ENCODE data around the gene PTPRN2. TPM values are rescaled to one million over a fixed set of nuclear protein-coding genes. Genes with fewer than 3 reads are reported as not detected.

The PTPRN2 gene
- total and polyA plus RNA-seq, 2 donors (not counting 3 experiments of a cell fraction or from before 2014, with no cell fraction given) = 0.62 to 0.88 TPM

DNA sequence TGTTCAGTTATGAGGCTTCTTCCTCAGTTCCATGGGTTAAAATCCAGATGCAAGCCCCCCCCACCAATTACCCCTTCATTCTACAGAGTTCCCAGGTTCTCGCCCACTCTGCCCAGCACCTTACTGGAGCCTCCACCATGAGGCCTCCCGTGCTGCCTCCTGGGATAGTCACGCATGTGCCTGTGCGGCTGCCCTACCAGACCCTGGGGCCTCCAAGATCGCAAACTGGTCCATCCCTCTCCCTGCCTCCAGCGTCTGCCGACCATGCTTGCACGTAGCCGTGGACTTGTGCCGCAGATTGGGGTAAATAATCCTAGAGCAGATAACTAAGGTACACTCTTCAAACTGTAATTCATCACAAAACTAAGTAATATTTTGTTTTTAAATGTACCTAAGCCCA lies 611.2 kb downstream of the PTPRN2 start:
- DNase-seq (ENCODE audit: low read depth, low spot score) (no peak), FAIRE-seq (no peak)
- TF ChIP-seq JUN (IDR thresholded peaks at IDR 0.05; ENCODE audit: borderline replicate concordance, insufficient read depth, insufficient read length, low read depth) = no peak
- TF ChIP-seq, protein P1, sequence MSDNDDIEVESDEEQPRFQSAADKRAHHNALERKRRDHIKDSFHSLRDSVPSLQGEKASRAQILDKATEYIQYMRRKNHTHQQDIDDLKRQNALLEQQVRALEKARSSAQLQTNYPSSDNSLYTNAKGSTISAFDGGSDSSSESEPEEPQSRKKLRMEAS (IDR thresholded peaks at IDR 0.05; ENCODE audit: insufficient read depth, insufficient read length) = no peak
- TF ChIP-seq GATA2 (IDR thresholded peaks at IDR 0.05; ENCODE audit: insufficient read depth, insufficient read length, low read depth, low read length) = no peak
- TF ChIP-seq POLR2AphosphoS5 (IDR thresholded peaks at IDR 0.05; ENCODE audit: insufficient read depth, low read depth, low read length) = no peak
- intact Hi-C loops (cut with micrococcal nuclease) (no loop called here), dilution Hi-C loops (cut with MboI; ENCODE audit: extremely low pct_ligation_motif_present, low sequenced_read_pairs) (no loop called here)
- no peaks in the 10 kb centered on the region for H3K27me3 ChIP-seq (ENCODE audit: control insufficient read depth in 2 of 2, insufficient read depth in 2 of 2, low read length in 2 of 2)
- POLR2A ChIA-PET = no interaction called here
- CTCF ChIA-PET = no interaction called here
- no peaks in the 10 kb centered on the region for H4K20me1 ChIP-seq (replicated peaks; ENCODE audit: control insufficient read depth, extremely low read depth, insufficient read depth, low read length)
- no TSS peak for BruUV-seq (replicated peaks)
- no peak overlapping the region for H2AFZ ChIP-seq (ENCODE audit: low read depth, low read length)
- H3K4me2 ChIP-seq (ENCODE audit: insufficient read depth, low read length) = no peak overlapping the region
- no peaks in the 10 kb centered on the region for H3K9me1 ChIP-seq (replicated peaks; ENCODE audit: control insufficient read depth, extremely low read depth, insufficient read depth, low read length)
- no peak overlapping the region for H3K4me3 ChIP-seq (replicated peaks in 1 of 3; ENCODE audit: insufficient read depth in 1 of 3, low read depth in 1 of 3, low read length in 3 of 3)
- no peaks in the 10 kb centered on the region for H3K79me2 ChIP-seq (ENCODE audit: control insufficient read depth, insufficient read depth, low read length)
- H3K27ac ChIP-seq (ENCODE audit: insufficient read depth, low read depth, low read length) = no peak overlapping the region
- peaks cover 4% of the 10 kb centered on the region for H3K9me3 ChIP-seq (replicated peaks; ENCODE audit: control insufficient read depth, insufficient read depth, low read length)
- no peak overlapping the region for H3K9ac ChIP-seq (replicated peaks; ENCODE audit: extremely low read depth, insufficient read depth, low read length)
- H3K4me1 ChIP-seq (ENCODE audit: control insufficient read depth, extremely low read depth, insufficient read depth, low read length) = no peaks in the 10 kb centered on the region
- H3K36me3 ChIP-seq (ENCODE audit: control insufficient read depth in 2 of 2, extremely low read depth in 1 of 2, insufficient read depth in 2 of 2, low read length in 2 of 2) = no peaks in the 10 kb centered on the region

DNA sequence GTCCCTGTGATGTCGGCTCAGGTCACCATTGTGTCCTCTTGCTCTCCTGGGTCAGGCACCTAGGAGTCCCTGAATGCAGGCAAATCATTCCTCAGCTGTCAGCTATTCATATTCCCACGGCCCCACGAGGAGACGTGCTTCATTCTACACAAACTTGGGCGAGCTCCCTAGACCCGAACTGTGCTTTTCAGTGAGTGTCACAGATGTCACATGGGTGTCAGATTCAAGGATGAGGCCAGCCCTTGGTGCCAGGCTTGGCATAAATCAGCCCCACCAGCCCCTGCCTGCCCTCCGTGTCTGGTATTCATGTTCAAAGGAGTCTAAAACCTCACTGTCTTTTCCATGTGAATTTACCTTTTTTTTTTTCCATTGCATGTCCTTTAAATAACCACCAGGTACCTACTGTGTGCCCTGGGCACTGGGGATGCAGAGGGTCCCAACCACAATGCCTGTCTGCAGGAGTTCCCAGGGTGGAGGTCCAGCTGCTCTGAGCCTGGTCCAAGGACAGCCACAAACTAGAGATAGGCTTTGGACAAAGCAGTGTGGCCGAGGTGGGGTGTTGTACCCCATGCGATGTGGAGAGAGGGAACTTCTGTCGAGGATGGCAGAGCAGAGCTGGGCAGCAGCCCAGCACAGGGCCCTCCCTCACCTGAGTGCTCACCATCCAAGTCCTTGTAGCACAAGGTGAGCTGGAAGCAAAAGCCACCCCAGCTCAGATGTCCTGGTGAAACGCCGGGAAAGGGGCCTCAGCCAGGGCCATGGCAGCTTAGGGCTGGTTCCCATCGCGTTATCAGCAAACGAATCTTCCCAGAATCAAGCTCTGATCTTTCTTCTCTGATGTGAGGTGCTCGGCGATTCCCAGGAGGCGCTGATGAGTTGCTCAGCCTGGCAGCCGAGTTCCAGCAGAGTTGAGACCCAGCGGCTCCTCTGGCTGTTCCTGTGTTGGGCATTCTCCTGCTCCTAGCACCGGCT lies 611.9 kb downstream of the PTPRN2 start:
- intact Hi-C loops (cut with micrococcal nuclease) (no loop called here), dilution Hi-C loops (cut with MboI; ENCODE audit: extremely low pct_ligation_motif_present, low sequenced_read_pairs) (no loop called here)
- H3K9me3 ChIP-seq (replicated peaks; ENCODE audit: control insufficient read depth, insufficient read depth, low read length) = peaks cover 4% of the 10 kb centered on the region
- no TSS peak for BruUV-seq (replicated peaks)
- H3K27ac ChIP-seq (ENCODE audit: insufficient read depth, low read depth, low read length) = no peak overlapping the region
- no peaks in the 10 kb centered on the region for H3K4me1 ChIP-seq (ENCODE audit: control insufficient read depth, extremely low read depth, insufficient read depth, low read length)
- no peak for DNase-seq (ENCODE audit: low read depth, low spot score)
- CTCF ChIA-PET = no interaction called here
- no peak overlapping the region for H2AFZ ChIP-seq (ENCODE audit: low read depth, low read length)
- no peak overlapping the region for H3K4me2 ChIP-seq (ENCODE audit: insufficient read depth, low read length)
- H3K27me3 ChIP-seq (ENCODE audit: control insufficient read depth in 2 of 2, insufficient read depth in 2 of 2, low read length in 2 of 2) = no peaks in the 10 kb centered on the region
- no peaks in the 10 kb centered on the region for H3K36me3 ChIP-seq (ENCODE audit: control insufficient read depth in 2 of 2, extremely low read depth in 1 of 2, insufficient read depth in 2 of 2, low read length in 2 of 2)
- no peak overlapping the region for H3K4me3 ChIP-seq (replicated peaks in 1 of 3; ENCODE audit: insufficient read depth in 1 of 3, low read depth in 1 of 3, low read length in 3 of 3)
- H3K9ac ChIP-seq (replicated peaks; ENCODE audit: extremely low read depth, insufficient read depth, low read length) = no peak overlapping the region
- TF ChIP-seq POLR2AphosphoS5 (IDR thresholded peaks at IDR 0.05; ENCODE audit: insufficient read depth, low read depth, low read length) (no peak), JUN (IDR thresholded peaks at IDR 0.05; ENCODE audit: borderline replicate concordance, insufficient read depth, insufficient read length, low read depth) (no peak), FOS (IDR thresholded peaks at IDR 0.05; ENCODE audit: borderline replicate concordance, insufficient read depth, low read length) (no peak), POLR2A (IDR thresholded peaks at IDR 0.05; ENCODE audit: low read depth, low read length) (no peak), EZH2 (IDR thresholded peaks at IDR 0.05; ENCODE audit: borderline replicate concordance, low read depth, low read length, severe bottlenecking) (no peak), MYC (IDR thresholded peaks at IDR 0.05; ENCODE audit: low read depth, low read length) (no peak), GATA2 (IDR thresholded peaks at IDR 0.05; ENCODE audit: insufficient read depth, insufficient read length, low read depth, low read length) (no peak)
- TF ChIP-seq, protein P2, sequence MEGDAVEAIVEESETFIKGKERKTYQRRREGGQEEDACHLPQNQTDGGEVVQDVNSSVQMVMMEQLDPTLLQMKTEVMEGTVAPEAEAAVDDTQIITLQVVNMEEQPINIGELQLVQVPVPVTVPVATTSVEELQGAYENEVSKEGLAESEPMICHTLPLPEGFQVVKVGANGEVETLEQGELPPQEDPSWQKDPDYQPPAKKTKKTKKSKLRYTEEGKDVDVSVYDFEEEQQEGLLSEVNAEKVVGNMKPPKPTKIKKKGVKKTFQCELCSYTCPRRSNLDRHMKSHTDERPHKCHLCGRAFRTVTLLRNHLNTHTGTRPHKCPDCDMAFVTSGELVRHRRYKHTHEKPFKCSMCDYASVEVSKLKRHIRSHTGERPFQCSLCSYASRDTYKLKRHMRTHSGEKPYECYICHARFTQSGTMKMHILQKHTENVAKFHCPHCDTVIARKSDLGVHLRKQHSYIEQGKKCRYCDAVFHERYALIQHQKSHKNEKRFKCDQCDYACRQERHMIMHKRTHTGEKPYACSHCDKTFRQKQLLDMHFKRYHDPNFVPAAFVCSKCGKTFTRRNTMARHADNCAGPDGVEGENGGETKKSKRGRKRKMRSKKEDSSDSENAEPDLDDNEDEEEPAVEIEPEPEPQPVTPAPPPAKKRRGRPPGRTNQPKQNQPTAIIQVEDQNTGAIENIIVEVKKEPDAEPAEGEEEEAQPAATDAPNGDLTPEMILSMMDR (IDR thresholded peaks at IDR 0.05; ENCODE audit: extremely low read depth in 1 of 2, insufficient read depth in 1 of 2, low read depth in 1 of 2, low read length in 2 of 2) = no peak
- TF ChIP-seq, protein P1 (IDR thresholded peaks at IDR 0.05; ENCODE audit: insufficient read depth, insufficient read length) = no peak
- H4K20me1 ChIP-seq (replicated peaks; ENCODE audit: control insufficient read depth, extremely low read depth, insufficient read depth, low read length) = no peaks in the 10 kb centered on the region
- POLR2A ChIA-PET = no interaction called here
- no peaks in the 10 kb centered on the region for H3K9me1 ChIP-seq (replicated peaks; ENCODE audit: control insufficient read depth, extremely low read depth, insufficient read depth, low read length)
- no peaks in the 10 kb centered on the region for H3K79me2 ChIP-seq (ENCODE audit: control insufficient read depth, insufficient read depth, low read length)
- FAIRE-seq = no peak

Measured in endothelial cell of umbilical vein (primary cell).